ENCODE results near the gene ITPR2. TPM values are rescaled to one million over a fixed set of nuclear protein-coding genes. Genes with fewer than 3 reads are reported as not detected.
A peak's percentile ranks its signal among the peaks of the same experiment; 100 is the strongest.

ITPR2 gene
- total RNA-seq, 1 experiment from 2014 or later: 14.3 TPM

- CTCF ChIA-PET: interaction anchor here (1.4 kb wide), 1 partner anchor 159 kb away, joined by 3 read pairs; no protein-coding TSS in a partner anchor
- no TSS peak for BruUV-seq (replicated peaks)
- H3K27ac Mint-ChIP-seq (ENCODE audit: low read depth, unreplicated experiment): peak overlapping the region; percentile 57
- intact Hi-C loops (cut with micrococcal nuclease): no loop called here
- no peaks in the 10 kb centered on the region for H3K27me3 Mint-ChIP-seq (ENCODE audit: insufficient read depth, unreplicated experiment)
- no peak overlapping the region for H3K4me3 Mint-ChIP-seq (ENCODE audit: unreplicated experiment)
- POLR2A ChIA-PET: interaction anchor here (0.7 to 1.0 kb wide), 4 partner anchors 11 to 108 kb away, joined by 3 to 5 read pairs (median 3); partner anchors contain the start of gene ITPR2
- no peaks in the 10 kb centered on the region for H3K9me3 Mint-ChIP-seq (ENCODE audit: unreplicated experiment)
- TF ChIP-seq CTCF (IDR thresholded peaks at IDR 0.05; ENCODE audit: unreplicated experiment): no peak
- no peaks in the 10 kb centered on the region for H3K36me3 Mint-ChIP-seq (ENCODE audit: insufficient read depth, unreplicated experiment)
- H3K4me1 Mint-ChIP-seq (ENCODE audit: insufficient read depth, unreplicated experiment): peaks cover 34% of the 10 kb centered on the region
- no peak for DNase-seq (ENCODE audit: unreplicated experiment)
Measured at GRCh38 chr12:26725276-26725916, 107.6 kb downstream of the ITPR2 start.

GRCh38 chr12:26724309-26724702 lies 108.7 kb downstream of the ITPR2 start:
- Mint-ChIP-seq H3K27ac (ENCODE audit: low read depth, unreplicated experiment) (peak overlapping the region; percentile 57), H3K27me3 (ENCODE audit: insufficient read depth, unreplicated experiment) (no peaks in the 10 kb centered on the region), H3K9me3 (ENCODE audit: unreplicated experiment) (no peaks in the 10 kb centered on the region), H3K4me3 (ENCODE audit: unreplicated experiment) (peak overlapping the region; percentile 24), H3K36me3 (ENCODE audit: insufficient read depth, unreplicated experiment) (no peaks in the 10 kb centered on the region), H3K4me1 (ENCODE audit: insufficient read depth, unreplicated experiment) (peaks cover 34% of the 10 kb centered on the region)
- DNase-seq (ENCODE audit: unreplicated experiment): no peak
- BruUV-seq (replicated peaks): no TSS peak
- CTCF ChIA-PET: interaction anchor here (0.5 to 0.8 kb wide), 2 partner anchors 107 to 155 kb away, joined by 3 to 4 read pairs; no protein-coding TSS in a partner anchor
- intact Hi-C loops (cut with micrococcal nuclease): loop anchor here (5.0 kb wide), 1 partner anchor 108 kb away; the partner anchor contains the start of gene ITPR2
- POLR2A ChIA-PET: interaction anchor here (0.8 to 1.8 kb wide), 4 partner anchors 10 to 109 kb away, joined by 3 to 11 read pairs (median 4); partner anchors contain the start of gene ITPR2
- TF ChIP-seq CTCF (IDR thresholded peaks at IDR 0.05; ENCODE audit: unreplicated experiment): no peak

GRCh38 chr12:26723379-26724308 lies 109.3 kb downstream of the ITPR2 start:
- Mint-ChIP-seq H3K36me3 (ENCODE audit: insufficient read depth, unreplicated experiment) (no peaks in the 10 kb centered on the region), H3K9me3 (ENCODE audit: unreplicated experiment) (no peaks in the 10 kb centered on the region), H3K4me1 (ENCODE audit: insufficient read depth, unreplicated experiment) (peaks cover 34% of the 10 kb centered on the region), H3K27me3 (ENCODE audit: insufficient read depth, unreplicated experiment) (no peaks in the 10 kb centered on the region), H3K4me3 (ENCODE audit: unreplicated experiment) (peak overlapping the region; percentile 24), H3K27ac (ENCODE audit: low read depth, unreplicated experiment) (peak overlapping the region; percentile 57)
- no peak for TF ChIP-seq CTCF (IDR thresholded peaks at IDR 0.05; ENCODE audit: unreplicated experiment)
- CTCF ChIA-PET: interaction anchor here (0.5 to 0.9 kb wide), 4 partner anchors 15 to 1356 kb away, joined by 3 to 4 read pairs (median 3); no protein-coding TSS in a partner anchor
- intact Hi-C loops (cut with micrococcal nuclease): loop anchor here (5.0 kb wide), 1 partner anchor 109 kb away; the partner anchor contains the start of gene ITPR2
- BruUV-seq (replicated peaks): no TSS peak
- DNase-seq (ENCODE audit: unreplicated experiment): no peak
- POLR2A ChIA-PET: interaction anchor here (0.7 to 1.8 kb wide), 6 partner anchors 10 to 110 kb away, joined by 3 to 11 read pairs (median 4); partner anchors contain the start of gene ITPR2
